Liver (tissue), 9 donors: Measurements from ENCODE around the gene ABCA1. TPM values are rescaled to one million over a fixed set of nuclear protein-coding genes. Genes with fewer than 3 reads are reported as not detected.

Experiments used
- DNase-seq: peaks from one replicate; pipeline ENCODE4 v3.0.0-alpha.2; 2017; ENCODE audit warnings: low spot score
- H3K27ac ChIP-seq, 2 donors: one replicate each; pipeline ENCODE4 v1.7.0; 2013; ENCODE audit warnings: inconsistent platforms in 2 of 2, low read length in 2 of 2, control low read depth in 1 of 2, low read depth in 1 of 2, mild to moderate bottlenecking in 1 of 2
- H3K27me3 ChIP-seq, 4 donors: one replicate each; pipeline versions ENCODE4 v1.6.1 to v1.7.0; 2013; ENCODE audit warnings: low read length in 3 of 4, inconsistent platforms in 1 of 4, mild to moderate bottlenecking in 1 of 4, moderate library complexity in 1 of 4; ENCODE audit not compliant: control insufficient read depth in 4 of 4, insufficient read depth in 4 of 4
- H3K36me3 ChIP-seq, 4 donors: one replicate each; pipeline versions ENCODE4 v1.6.1 to v1.7.0; 2013; ENCODE audit warnings: low read length in 3 of 4, mild to moderate bottlenecking in 3 of 4, low read depth in 1 of 4, moderate library complexity in 1 of 4; ENCODE audit not compliant: control insufficient read depth in 4 of 4, insufficient read depth in 3 of 4
- H3K4me1 ChIP-seq, 4 donors: one replicate each; pipeline versions ENCODE4 v1.6.1 to v1.7.0; 2013; ENCODE audit warnings: low read length in 3 of 4, mild to moderate bottlenecking in 3 of 4, moderate library complexity in 1 of 4; ENCODE audit not compliant: control insufficient read depth in 4 of 4, insufficient read depth in 4 of 4
- H3K4me3 ChIP-seq, 3 donors: one replicate each; pipeline versions ENCODE4 v1.6.1 to v1.7.0; 2013; ENCODE audit warnings: low read length in 3 of 3, control low read depth in 1 of 3, low read depth in 1 of 3, mild to moderate bottlenecking in 1 of 3
- H3K9ac ChIP-seq, 2 donors: one replicate each; pipeline ENCODE4 v1.7.0; 2013; ENCODE audit warnings: low read length in 2 of 2, mild to moderate bottlenecking in 2 of 2, moderate library complexity in 2 of 2, control low read depth in 1 of 2, low read depth in 1 of 2
- H3K9me3 ChIP-seq, 4 donors: one replicate each; pipeline versions ENCODE4 v1.6.1 to v1.7.0; 2013; ENCODE audit warnings: low read length in 3 of 4; ENCODE audit not compliant: control insufficient read depth in 4 of 4
- ATF3 ChIP-seq: IDR thresholded peaks from 2 replicates; pipeline ENCODE4 v1.6.1; 2016; ENCODE audit warnings: antibody characterized with exemption
- CTCF ChIP-seq: fragments of 150-350 bp; IDR thresholded peaks from 2 replicates; pipeline ENCODE4 v1.5.1; 2017; ENCODE audit warnings: improper control_type of control experiment, low read depth, low read length; ENCODE audit not compliant: missing input control
- EGR1 ChIP-seq, 2 donors: IDR thresholded peaks; 2 replicates each; pipeline ENCODE4 v1.6.1; 2016 to 2018; ENCODE audit warnings: antibody characterized with exemption in 2 of 2, low read depth in 2 of 2
- FOXA1 ChIP-seq: IDR thresholded peaks from 2 replicates; pipeline ENCODE4 v1.6.1; 2016; ENCODE audit warnings: antibody characterized with exemption
- FOXA2 ChIP-seq: IDR thresholded peaks from 2 replicates; pipeline ENCODE4 v1.6.1; 2016; ENCODE audit warnings: antibody characterized with exemption
- GABPA ChIP-seq, 2 donors: IDR thresholded peaks in 1 of 2; conservative IDR thresholded peaks in 1 of 2; 2 replicates each; pipeline ENCODE4 v1.6.1; 2016; ENCODE audit warnings: antibody characterized with exemption in 2 of 2, mild to moderate bottlenecking in 1 of 2, moderate library complexity in 1 of 2
- HNF4A ChIP-seq, 2 donors: conservative IDR thresholded peaks; 2 replicates each; pipeline ENCODE4 v1.6.1; 2016; ENCODE audit warnings: antibody characterized with exemption in 2 of 2, mild to moderate bottlenecking in 2 of 2
- HNF4G ChIP-seq: IDR thresholded peaks from 2 replicates; pipeline ENCODE4 v1.6.1; 2016; ENCODE audit warnings: antibody characterized with exemption
- JUND ChIP-seq, 2 donors: IDR thresholded peaks; 2 replicates each; pipeline ENCODE4 v1.6.1; 2016; ENCODE audit warnings: antibody characterized with exemption in 2 of 2
- MAX ChIP-seq: IDR thresholded peaks from 2 replicates; pipeline ENCODE4 v1.6.1; 2016; ENCODE audit warnings: antibody characterized with exemption
- NR2F2 ChIP-seq: IDR thresholded peaks from 2 replicates; pipeline ENCODE4 v1.6.1; 2016; ENCODE audit warnings: antibody characterized with exemption
- RAD21 ChIP-seq, 2 donors: IDR thresholded peaks; 2 replicates each; pipeline ENCODE4 v1.6.1; 2016; ENCODE audit warnings: antibody characterized with exemption in 2 of 2, mild to moderate bottlenecking in 2 of 2
- RXRA ChIP-seq, 2 donors: IDR thresholded peaks; 2 replicates each; pipeline ENCODE4 v1.6.1; 2017 to 2018; ENCODE audit warnings: antibody characterized with exemption in 2 of 2, mild to moderate bottlenecking in 1 of 2
- TAF1 ChIP-seq: conservative IDR thresholded peaks from 2 replicates; pipeline ENCODE4 v1.6.1; 2016; ENCODE audit warnings: antibody characterized with exemption, mild to moderate bottlenecking
- YY1 ChIP-seq: IDR thresholded peaks from 2 replicates; pipeline ENCODE4 v1.6.1; 2016; ENCODE audit warnings: antibody characterized with exemption, mild to moderate bottlenecking
- WGBS: extraction: QIAGEN DNeasy Blood & Tissue Kit; methylation state at CpG from one replicate; pipeline ENCODE4 v1.1.7; 2013; 5-methylcytosine and 5-hydroxymethylcytosine counted together
- polyA plus RNA-seq, 2 donors: library from polyadenylated mRNA; stranded (reverse) in 1 of 2; unstranded in 1 of 2; fragments of 200-250 nt in 1 of 2; fragments of >200 nt in 1 of 2; fragmentation: Nextera tagmentation in 1 of 2; extraction: Ambion mirVana in 1 of 2; gene quantifications; one replicate each; pipeline versions ENCODE4 v1.2.1 to v1.2.3, GENCODE V29; 2013 to 2015
- total RNA-seq, 2 donors: library from RNA; depleted of rRNA; stranded (reverse); fragments of >200 nt; gene quantifications; one replicate each; pipeline ENCODE4 v1.2.3, GENCODE V29; 2014
- TF ChIP-seq, protein P1 (sequence below): IDR thresholded peaks from 2 replicates; pipeline ENCODE4 v1.6.1; 2016; ENCODE audit warnings: antibody characterized with exemption
- donor health status: healthy.
- donor health status: healthy.
- donor health status: healthy.
- donor health status: healthy.
- donor health status: healthy.

The ABCA1 gene
- total and polyA plus RNA-seq, 4 donors = 15.4 to 223 (median 62.9) TPM

- Histone ChIP-seq H3K27me3 (no peaks in the 10 kb centered on the region), H3K36me3 (peaks cover 0 to 3% (median 1%) of the 10 kb centered on the region in 4 donors), H3K4me1 (peaks cover 18 to 81% (median 63%) of the 10 kb centered on the region in 4 donors), H3K4me3 (no peak overlapping the region), H3K9ac (peak overlapping the region in 1 of 2 donors; percentile 20), H3K27ac (peak overlapping the region; percentile 28 to 50), H3K9me3 (no peaks in the 10 kb centered on the region)
- no peak for DNase-seq
- TF ChIP-seq HNF4A (conservative IDR thresholded peaks at IDR 0.05) (peak in 1 of 2 donors; percentile 7), RAD21 (IDR thresholded peaks at IDR 0.05) (no peak)
- WGBS = 29% methylated on average over 3 of the region's 3 CpGs
These were observed 15.3 kb downstream of the ABCA1 start for GRCh38 chr9:104912606-104913005.

DNA sequence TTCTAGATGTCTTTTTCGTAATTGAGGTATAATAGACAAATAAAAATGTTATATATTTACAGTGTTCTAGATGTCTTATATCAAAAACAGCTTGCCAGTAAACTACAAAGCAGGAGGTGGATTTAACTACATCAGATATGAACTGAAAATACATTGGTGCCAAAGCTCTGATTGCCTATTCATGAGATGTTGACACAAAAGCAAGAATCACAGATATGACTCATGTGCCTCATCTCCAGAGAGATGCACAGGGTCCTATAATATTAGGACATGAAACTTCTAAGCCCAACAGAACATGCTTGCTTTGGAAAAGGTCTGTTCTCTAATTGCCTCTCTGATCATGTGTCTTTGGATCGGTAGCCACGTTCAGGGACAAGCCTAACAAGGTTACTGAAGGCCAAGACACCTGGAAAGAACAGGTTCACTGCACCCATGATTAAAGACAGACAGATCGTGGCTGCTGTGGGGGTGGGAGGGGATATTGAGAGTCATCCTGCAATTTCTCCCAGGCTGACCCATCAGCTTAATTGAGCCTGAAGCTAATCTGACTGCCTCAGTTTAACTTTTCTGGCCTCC lies 16.8 kb downstream of the ABCA1 start:
- no peaks in the 10 kb centered on the region for H3K27me3 ChIP-seq
- H3K36me3 ChIP-seq = peaks cover 0 to 3% (median 0%) of the 10 kb centered on the region in 4 donors
- H3K27ac ChIP-seq = peak overlapping the region; percentile 15 to 76
- peaks cover 15 to 73% (median 57%) of the 10 kb centered on the region in 4 donors for H3K4me1 ChIP-seq
- H3K9me3 ChIP-seq = no peaks in the 10 kb centered on the region
- H3K9ac ChIP-seq = no peak overlapping the region
- H3K4me3 ChIP-seq = no peak overlapping the region
- TF ChIP-seq MAX (no peak), RXRA (IDR thresholded peaks at IDR 0.05) (no peak), JUND (IDR thresholded peaks at IDR 0.05) (no peak), ATF3 (no peak), EGR1 (IDR thresholded peaks at IDR 0.05; ENCODE audit: low read depth in 2 of 2) (no peak), GABPA (IDR thresholded peaks at IDR 0.05 in 1 of 2, conservative IDR thresholded peaks at IDR 0.05 in 1 of 2) (no peak), NR2F2 (no peak), YY1 (no peak), CTCF (no peak), HNF4A (conservative IDR thresholded peaks at IDR 0.05) (no peak), FOXA1 (no peak), TAF1 (no peak), HNF4G (no peak), FOXA2 (no peak)
- TF ChIP-seq, protein P1, sequence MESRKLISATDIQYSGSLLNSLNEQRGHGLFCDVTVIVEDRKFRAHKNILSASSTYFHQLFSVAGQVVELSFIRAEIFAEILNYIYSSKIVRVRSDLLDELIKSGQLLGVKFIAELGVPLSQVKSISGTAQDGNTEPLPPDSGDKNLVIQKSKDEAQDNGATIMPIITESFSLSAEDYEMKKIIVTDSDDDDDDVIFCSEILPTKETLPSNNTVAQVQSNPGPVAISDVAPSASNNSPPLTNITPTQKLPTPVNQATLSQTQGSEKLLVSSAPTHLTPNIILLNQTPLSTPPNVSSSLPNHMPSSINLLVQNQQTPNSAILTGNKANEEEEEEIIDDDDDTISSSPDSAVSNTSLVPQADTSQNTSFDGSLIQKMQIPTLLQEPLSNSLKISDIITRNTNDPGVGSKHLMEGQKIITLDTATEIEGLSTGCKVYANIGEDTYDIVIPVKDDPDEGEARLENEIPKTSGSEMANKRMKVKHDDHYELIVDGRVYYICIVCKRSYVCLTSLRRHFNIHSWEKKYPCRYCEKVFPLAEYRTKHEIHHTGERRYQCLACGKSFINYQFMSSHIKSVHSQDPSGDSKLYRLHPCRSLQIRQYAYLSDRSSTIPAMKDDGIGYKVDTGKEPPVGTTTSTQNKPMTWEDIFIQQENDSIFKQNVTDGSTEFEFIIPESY = no peak
- no peak for DNase-seq
- 51% methylated on average over 4 of the region's 4 CpGs for WGBS
